Neural progenitor cell (in vitro differentiated cells): ENCODE data around the gene ERICH6. TPM values are rescaled to one million over a fixed set of nuclear protein-coding genes. Genes with fewer than 3 reads are reported as not detected.

ENCODE experiments used
- DNase-seq: peaks from one replicate; pipeline ENCODE4 v3.0.0-alpha.2; 2016; ENCODE audit warnings: low spot score
- H2AFZ ChIP-seq: fragments of 200-600 bp; sonication (generic); replicated peaks from 2 replicates; pipeline ENCODE4 v1.6.1; 2016; ENCODE audit warnings: antibody characterized with exemption
- H3F3A ChIP-seq: fragments of 200-600 bp; sonication (generic); 2 replicates; pipeline ENCODE4 v1.6.1; 2016; ENCODE audit warnings: antibody characterized with exemption, low read depth
- H3K27ac ChIP-seq: fragments of 200-600 bp; sonication (generic); 2 replicates; pipeline ENCODE4 v1.5.1; 2016; ENCODE audit warnings: mild to moderate bottlenecking
- H3K27me3 ChIP-seq: fragments of 200-600 bp; sonication (generic); 2 replicates; pipeline ENCODE4 v1.6.1; 2016; ENCODE audit warnings: mild to moderate bottlenecking, moderate library complexity
- H3K36me3 ChIP-seq: fragments of 200-600 bp; sonication (generic); 2 replicates; pipeline ENCODE4 v1.5.1; 2016
- H3K4me1 ChIP-seq: fragments of 200-600 bp; sonication (generic); 2 replicates; pipeline ENCODE4 v1.6.1; 2016; ENCODE audit warnings: mixed run types
- H3K4me2 ChIP-seq: fragments of 200-600 bp; sonication (generic); 2 replicates; pipeline ENCODE4 v1.6.1; 2016
- H3K4me3 ChIP-seq: fragments of 200-600 bp; sonication (generic); 2 replicates; pipeline ENCODE4 v1.5.1; 2016
- H3K79me2 ChIP-seq: fragments of 200-600 bp; sonication (generic); 2 replicates; pipeline ENCODE4 v1.6.1; 2016; ENCODE audit warnings: low read depth
- H3K9ac ChIP-seq: fragments of 200-600 bp; sonication (generic); 2 replicates; pipeline ENCODE4 v1.6.1; 2016
- H3K9me3 ChIP-seq: fragments of 200-600 bp; sonication (generic); 2 replicates; pipeline ENCODE4 v1.5.1; 2016; ENCODE audit warnings: low read depth
- H4K20me1 ChIP-seq: fragments of 200-600 bp; sonication (generic); 2 replicates; pipeline ENCODE4 v1.6.1; 2016; ENCODE audit warnings: low read depth
- H3K27ac Mint-ChIP-seq: 3 replicates; pipeline ENCODE4 v1.8.0; 2021; ENCODE audit warnings: mixed read lengths
- H3K27me3 Mint-ChIP-seq: 2 replicates; pipeline ENCODE4 v1.8.0; 2022; ENCODE audit warnings: low read depth, mild to moderate bottlenecking, inconsistent platforms, moderate library complexity, mixed read lengths; ENCODE audit not compliant: insufficient read depth
- H3K36me3 Mint-ChIP-seq: 3 replicates; pipeline ENCODE4 v1.8.0; 2021; ENCODE audit warnings: mixed read lengths
- H3K4me1 Mint-ChIP-seq: 3 replicates; pipeline ENCODE4 v1.8.0; 2021; ENCODE audit warnings: mixed read lengths
- H3K4me3 Mint-ChIP-seq: 3 replicates; pipeline ENCODE4 v1.8.0; 2021; ENCODE audit warnings: mild to moderate bottlenecking, moderate library complexity, mixed read lengths
- H3K9me3 Mint-ChIP-seq: 3 replicates; pipeline ENCODE4 v1.8.0; 2020; ENCODE audit warnings: mixed read lengths
- EZH2 ChIP-seq: fragments of 200-600 bp; sonication (generic); IDR thresholded peaks from 2 replicates; pipeline ENCODE4 v1.6.1; 2017; ENCODE audit warnings: antibody characterized with exemption, mild to moderate bottlenecking, moderate library complexity
- EZH2phosphoT487 ChIP-seq: fragments of 200-600 bp; sonication (generic); IDR thresholded peaks from 2 replicates; pipeline ENCODE4 v1.6.1; 2017; ENCODE audit warnings: antibody characterized with exemption
- total RNA-seq: library from RNA; depleted of rRNA; stranded (reverse); fragments of >200 nt; gene quantifications from 2 replicates; pipeline ENCODE4 v1.2.3, GENCODE V29; 2015; ENCODE audit warnings: low replicate concordance
- TF ChIP-seq, protein P1 (sequence below): fragments of 200-600 bp; sonication (generic); IDR thresholded peaks from 2 replicates; pipeline ENCODE4 v1.5.1; 2017; ENCODE audit warnings: antibody characterized with exemption, mild to moderate bottlenecking

ERICH6 gene
- total RNA-seq, 1 donor from 2014 or later, result not detected

- H3K4me3 ChIP-seq, result no peak overlapping the region
- H3F3A ChIP-seq, result no peaks in the 10 kb centered on the region
- Mint-ChIP-seq H3K27ac (no peak overlapping the region), H3K27me3 (peaks cover 5% of the 10 kb centered on the region), H3K36me3 (peaks cover 39% of the 10 kb centered on the region), H3K9me3 (peaks cover 49% of the 10 kb centered on the region), H3K4me1 (peaks cover 4% of the 10 kb centered on the region), H3K4me3 (no peak overlapping the region)
- no peak overlapping the region for H3K27ac ChIP-seq
- no peak overlapping the region for H3K4me2 ChIP-seq
- H4K20me1 ChIP-seq, result no peaks in the 10 kb centered on the region
- no peak for TF ChIP-seq EZH2
- TF ChIP-seq EZH2phosphoT487, result no peak
- TF ChIP-seq, protein P1, sequence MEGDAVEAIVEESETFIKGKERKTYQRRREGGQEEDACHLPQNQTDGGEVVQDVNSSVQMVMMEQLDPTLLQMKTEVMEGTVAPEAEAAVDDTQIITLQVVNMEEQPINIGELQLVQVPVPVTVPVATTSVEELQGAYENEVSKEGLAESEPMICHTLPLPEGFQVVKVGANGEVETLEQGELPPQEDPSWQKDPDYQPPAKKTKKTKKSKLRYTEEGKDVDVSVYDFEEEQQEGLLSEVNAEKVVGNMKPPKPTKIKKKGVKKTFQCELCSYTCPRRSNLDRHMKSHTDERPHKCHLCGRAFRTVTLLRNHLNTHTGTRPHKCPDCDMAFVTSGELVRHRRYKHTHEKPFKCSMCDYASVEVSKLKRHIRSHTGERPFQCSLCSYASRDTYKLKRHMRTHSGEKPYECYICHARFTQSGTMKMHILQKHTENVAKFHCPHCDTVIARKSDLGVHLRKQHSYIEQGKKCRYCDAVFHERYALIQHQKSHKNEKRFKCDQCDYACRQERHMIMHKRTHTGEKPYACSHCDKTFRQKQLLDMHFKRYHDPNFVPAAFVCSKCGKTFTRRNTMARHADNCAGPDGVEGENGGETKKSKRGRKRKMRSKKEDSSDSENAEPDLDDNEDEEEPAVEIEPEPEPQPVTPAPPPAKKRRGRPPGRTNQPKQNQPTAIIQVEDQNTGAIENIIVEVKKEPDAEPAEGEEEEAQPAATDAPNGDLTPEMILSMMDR, result no peak
- H3K36me3 ChIP-seq, result no peaks in the 10 kb centered on the region
- no peaks in the 10 kb centered on the region for H3K9me3 ChIP-seq
- H3K9ac ChIP-seq, result no peak overlapping the region
- DNase-seq, result no peak
- no peaks in the 10 kb centered on the region for H3K4me1 ChIP-seq
- no peak overlapping the region for H2AFZ ChIP-seq
- no peaks in the 10 kb centered on the region for H3K79me2 ChIP-seq
- no peaks in the 10 kb centered on the region for H3K27me3 ChIP-seq
Measured at GRCh38 chr3:150710097-150710496, 6.4 kb upstream of the ERICH6 start.

- H3K27me3 Mint-ChIP-seq, result peaks cover 7% of the 10 kb centered on the region
- H3K27ac ChIP-seq, result no peak overlapping the region
- no peaks in the 10 kb centered on the region for H3K9me3 ChIP-seq
- no peak for TF ChIP-seq EZH2phosphoT487
- no peak for TF ChIP-seq EZH2
- TF ChIP-seq, protein P1, result no peak
- H3K27ac Mint-ChIP-seq, result peak overlapping the region; percentile 83
- H3F3A ChIP-seq, result peaks cover 9% of the 10 kb centered on the region
- peaks cover 7% of the 10 kb centered on the region for H3K4me1 Mint-ChIP-seq
- H3K36me3 Mint-ChIP-seq, result peaks cover 11% of the 10 kb centered on the region
- peak overlapping the region; percentile 61 for H3K4me3 ChIP-seq
- H2AFZ ChIP-seq, result peak overlapping the region; percentile 97
- peaks cover 6% of the 10 kb centered on the region for H3K4me1 ChIP-seq
- peak overlapping the region; percentile 78 for H3K4me2 ChIP-seq
- no peak overlapping the region for H3K9ac ChIP-seq
- peaks cover 9% of the 10 kb centered on the region for H3K9me3 Mint-ChIP-seq
- H3K79me2 ChIP-seq, result no peaks in the 10 kb centered on the region
- no peaks in the 10 kb centered on the region for H3K27me3 ChIP-seq
- no peaks in the 10 kb centered on the region for H3K36me3 ChIP-seq
- peak overlapping the region; percentile 92 for H3K4me3 Mint-ChIP-seq
- DNase-seq, result no peak
- H4K20me1 ChIP-seq, result no peaks in the 10 kb centered on the region
Measured at GRCh38 chr3:150703299-150703755, 393 bp downstream of the ERICH6 start.

DNA sequence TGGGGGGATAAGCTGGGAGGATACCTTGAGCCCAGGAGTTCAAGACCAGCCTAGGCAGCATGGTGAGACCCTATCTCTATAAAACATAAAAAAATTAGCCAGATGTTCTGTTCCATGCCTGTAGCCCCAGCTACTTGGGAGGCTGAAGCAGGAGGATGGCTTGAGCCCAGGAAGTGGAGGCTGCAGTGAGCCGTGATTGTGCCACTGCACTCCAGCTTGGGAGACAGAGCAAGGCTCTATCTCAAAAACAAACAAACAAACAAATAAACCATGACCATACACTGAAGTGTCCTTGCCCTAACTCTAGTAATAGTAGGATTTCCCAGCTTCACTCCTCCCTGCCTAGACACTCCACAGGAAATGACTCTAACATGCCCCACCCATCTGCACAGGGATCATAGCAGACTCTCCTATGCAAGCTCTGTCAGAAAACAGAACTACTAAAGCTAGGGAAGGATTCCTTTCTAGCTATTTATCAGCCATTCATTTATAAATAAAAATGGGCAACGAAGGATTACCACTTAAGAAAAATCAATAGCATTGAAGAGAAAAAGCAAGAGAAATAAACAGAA is 4.6 kb downstream of the ERICH6 start:
- no peak overlapping the region for H3K4me3 Mint-ChIP-seq
- H3K36me3 Mint-ChIP-seq, result no peaks in the 10 kb centered on the region
- H3K4me1 ChIP-seq, result peaks cover 1% of the 10 kb centered on the region
- no peak overlapping the region for H3K27ac ChIP-seq
- H3K79me2 ChIP-seq, result no peaks in the 10 kb centered on the region
- no peaks in the 10 kb centered on the region for H3K9me3 ChIP-seq
- H3K4me2 ChIP-seq, result no peak overlapping the region
- no peaks in the 10 kb centered on the region for H4K20me1 ChIP-seq
- H3F3A ChIP-seq, result peaks cover 6% of the 10 kb centered on the region
- H3K9me3 Mint-ChIP-seq, result peaks cover 8% of the 10 kb centered on the region
- H3K27ac Mint-ChIP-seq, result no peak overlapping the region
- H3K27me3 Mint-ChIP-seq, result peaks cover 4% of the 10 kb centered on the region
- peaks cover 3% of the 10 kb centered on the region for H3K4me1 Mint-ChIP-seq
- DNase-seq, result no peak
- no peaks in the 10 kb centered on the region for H3K36me3 ChIP-seq
- H2AFZ ChIP-seq, result no peak overlapping the region
- TF ChIP-seq EZH2phosphoT487 (no peak), EZH2 (no peak)
- no peaks in the 10 kb centered on the region for H3K27me3 ChIP-seq
- no peak overlapping the region for H3K9ac ChIP-seq
- no peak overlapping the region for H3K4me3 ChIP-seq

DNA sequence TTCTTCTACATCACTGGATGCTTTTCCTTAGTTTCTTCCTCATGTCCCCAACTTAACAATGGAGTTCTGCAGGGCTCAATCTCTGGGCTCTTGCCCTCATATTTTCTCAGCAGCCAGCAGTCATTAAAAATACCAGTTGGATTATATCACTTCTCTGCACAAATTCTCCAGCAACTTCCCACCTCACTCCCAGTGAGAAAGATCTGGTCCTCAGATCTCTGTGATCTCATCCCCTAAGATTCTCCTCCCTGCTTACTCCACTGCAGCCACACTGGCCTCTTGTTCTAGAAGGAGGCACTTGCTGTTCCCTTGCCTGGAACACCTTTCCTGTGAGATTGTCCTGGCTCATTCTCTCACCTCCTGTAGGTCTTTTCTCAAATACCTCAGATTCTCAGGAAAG is 6.1 kb downstream of the ERICH6 start:
- no peak overlapping the region for H3K4me3 Mint-ChIP-seq
- Histone ChIP-seq H3K9ac (no peak overlapping the region), H2AFZ (no peak overlapping the region)

More for the DNA sequence above, 6.1 kb downstream of the ERICH6 start:
- Histone ChIP-seq H3K4me2 (no peak overlapping the region), H3K4me3 (no peak overlapping the region), H3K27me3 (no peaks in the 10 kb centered on the region), H3K4me1 (no peaks in the 10 kb centered on the region), H4K20me1 (no peaks in the 10 kb centered on the region), H3K79me2 (no peaks in the 10 kb centered on the region), H3K9me3 (peaks cover 12% of the 10 kb centered on the region), H3K27ac (no peak overlapping the region), H3F3A (peaks cover 3% of the 10 kb centered on the region), H3K36me3 (no peaks in the 10 kb centered on the region)
- TF ChIP-seq EZH2phosphoT487 (no peak), EZH2 (no peak)
- TF ChIP-seq, protein P1, result no peak
- Mint-ChIP-seq H3K27ac (no peak overlapping the region), H3K9me3 (peaks cover 11% of the 10 kb centered on the region), H3K27me3 (peaks cover 4% of the 10 kb centered on the region), H3K36me3 (no peaks in the 10 kb centered on the region), H3K4me1 (no peaks in the 10 kb centered on the region)
- no peak for DNase-seq
